ENCODE data around the gene HYDIN.

The HYDIN gene

DNA sequence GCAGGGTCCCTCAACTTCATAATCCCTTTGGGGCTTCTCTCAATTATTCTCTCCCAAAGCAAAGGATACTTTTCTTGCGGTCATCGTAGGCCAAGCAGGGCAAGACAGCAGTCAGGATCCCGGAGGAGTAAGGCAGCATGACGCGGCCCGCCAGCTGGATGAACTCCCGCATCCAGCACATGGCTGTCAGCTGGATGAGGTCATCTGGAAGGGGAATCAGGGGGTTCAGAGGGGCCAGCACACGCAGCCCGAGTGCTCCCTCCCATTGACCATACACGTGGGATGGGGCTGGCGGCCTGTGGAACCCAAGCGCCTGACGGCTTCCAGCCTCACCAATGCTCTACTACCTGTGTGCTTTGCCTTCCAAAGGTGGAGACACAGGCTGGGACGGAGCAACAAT is 448.7 kb downstream of the HYDIN start:
- no peak for DNase-seq

DNA sequence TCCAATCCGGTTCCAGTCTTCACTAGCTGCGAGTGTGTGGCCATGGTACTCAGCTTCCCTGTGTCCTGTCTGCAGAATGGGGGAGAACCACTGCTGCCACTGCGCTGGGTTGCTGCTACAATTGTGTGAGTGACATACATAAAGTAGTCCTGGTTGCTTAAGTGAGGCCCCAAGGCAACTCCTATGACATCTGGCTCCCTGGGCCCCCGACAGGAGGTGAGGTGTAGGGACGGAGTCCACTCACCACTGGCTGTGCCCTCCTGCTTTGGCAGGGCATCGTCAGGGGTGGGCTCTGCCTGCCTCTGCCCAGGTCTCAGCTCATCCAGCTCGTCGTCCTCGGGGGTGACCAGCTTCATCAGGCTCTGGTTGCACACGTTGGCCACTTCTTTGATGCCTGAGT is 450.0 kb downstream of the HYDIN start:
- no peak for DNase-seq

DNA sequence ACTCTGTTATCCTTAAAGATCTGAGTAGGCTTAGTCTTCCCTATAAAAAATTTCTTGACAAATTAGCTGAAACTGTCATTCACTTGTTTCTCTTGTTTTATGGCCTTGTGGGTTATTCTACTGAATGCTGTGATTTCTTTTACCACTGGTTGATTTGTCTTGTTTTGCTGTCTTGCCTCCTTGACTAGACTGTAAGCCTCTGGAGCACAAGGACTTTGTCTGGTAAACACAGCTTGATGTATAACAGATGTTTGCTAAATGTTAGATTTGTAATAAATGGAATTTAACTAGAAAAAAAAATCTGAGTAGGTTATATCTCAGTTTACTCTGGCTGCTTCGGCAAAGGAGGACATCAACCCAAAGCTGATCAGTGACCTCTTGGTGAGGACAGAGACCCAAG is 451.2 kb downstream of the HYDIN start:
- no peak for DNase-seq

GRCh38 chr16:70778901-70779309 is 451.6 kb downstream of the HYDIN start:
- no peak for DNase-seq

GRCh38 chr16:70777973-70778406 is 452.5 kb downstream of the HYDIN start:
- DNase-seq: no peak

DNA sequence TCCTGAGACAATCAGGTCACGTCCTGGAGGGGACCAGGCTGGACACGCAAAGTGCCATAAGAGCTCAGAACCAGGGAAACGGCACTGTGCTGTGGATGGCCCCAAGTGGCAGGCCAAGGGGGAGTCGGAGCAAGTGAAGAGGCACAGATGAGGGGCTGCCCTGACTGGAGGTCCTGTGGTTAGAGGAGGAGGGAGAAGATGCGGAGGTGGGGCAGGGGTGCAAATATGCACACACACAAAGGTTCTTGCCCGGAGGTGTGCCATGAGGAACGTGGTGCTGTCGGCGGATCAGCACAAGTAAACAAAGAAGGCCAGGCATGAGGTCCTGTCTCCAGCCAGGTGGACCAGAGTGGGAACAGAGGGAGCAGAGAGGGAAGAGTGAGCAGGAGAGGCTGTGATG is 453.0 kb downstream of the HYDIN start:
- DNase-seq: no peak

DNA sequence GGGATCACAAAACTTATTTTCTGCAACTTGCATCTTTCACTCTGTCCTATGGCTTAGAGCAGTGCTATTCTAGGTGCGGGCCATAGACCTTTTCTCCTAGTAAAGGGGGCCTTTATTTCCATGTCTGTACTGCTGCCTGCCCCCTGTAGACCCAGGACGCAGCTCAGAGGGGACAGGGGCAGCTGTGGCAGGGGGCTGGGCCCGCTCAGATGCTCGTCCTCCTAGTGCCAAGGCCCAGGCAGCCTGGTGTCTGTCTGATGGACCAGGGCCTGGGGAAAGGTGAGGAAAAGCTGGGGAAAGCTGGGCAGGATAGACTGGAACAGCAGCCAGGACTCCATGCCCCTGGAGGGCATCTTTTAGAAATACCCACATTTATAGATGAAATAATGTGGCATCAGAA is 455.1 kb downstream of the HYDIN start:
- no peak for DNase-seq

GRCh38 chr16:70774261-70774660 is 456.3 kb downstream of the HYDIN start:
- no peak for DNase-seq

DNA sequence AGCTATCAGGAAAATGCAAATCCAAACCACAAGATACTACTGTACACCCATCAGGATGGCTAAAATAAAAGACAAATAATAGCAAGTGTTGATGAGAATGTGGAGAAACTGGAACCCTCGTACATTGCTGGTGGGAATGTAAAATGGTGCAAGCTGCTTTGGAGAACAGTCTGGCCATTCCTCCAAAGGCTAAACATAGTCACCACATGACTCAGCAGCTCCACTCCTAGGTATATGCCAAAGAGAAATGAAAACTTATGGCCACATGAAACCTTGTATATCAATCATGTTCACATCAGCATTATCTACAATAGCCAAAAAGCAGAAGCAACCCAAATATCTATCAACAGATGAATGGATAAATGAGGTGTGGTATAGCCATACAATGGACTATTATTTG is 458.0 kb downstream of the HYDIN start:
- DNase-seq: no peak

- DNase-seq: peak; percentile 68
Observed at GRCh38 chr16:70770626-70771552, 459.6 kb downstream of the HYDIN start.

- no peak for DNase-seq
Observed at GRCh38 chr16:70770291-70770625, 460.3 kb downstream of the HYDIN start.

GRCh38 chr16:70769761-70770160 is 460.8 kb downstream of the HYDIN start:
- no peak for DNase-seq

DNA sequence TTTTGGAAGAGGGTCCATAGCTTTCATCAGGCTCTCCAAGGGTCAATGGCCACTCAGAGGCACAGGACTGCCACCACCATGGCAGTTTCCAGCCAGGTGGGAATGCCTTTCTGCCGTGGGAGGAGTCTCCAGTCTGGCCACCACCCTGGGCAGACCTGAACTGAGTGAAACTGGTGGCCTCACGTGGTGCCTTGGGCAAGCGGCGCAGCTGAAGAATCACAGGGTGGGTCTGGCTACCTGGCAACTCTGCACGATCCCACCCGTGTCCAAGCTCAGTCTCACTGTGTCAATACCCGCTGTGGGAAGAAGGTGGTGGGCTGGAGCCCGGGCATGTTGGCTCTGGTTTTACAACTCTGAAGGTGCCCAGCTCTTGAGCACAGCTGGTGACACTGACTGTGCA is 461.4 kb downstream of the HYDIN start:
- no peak for DNase-seq

DNA sequence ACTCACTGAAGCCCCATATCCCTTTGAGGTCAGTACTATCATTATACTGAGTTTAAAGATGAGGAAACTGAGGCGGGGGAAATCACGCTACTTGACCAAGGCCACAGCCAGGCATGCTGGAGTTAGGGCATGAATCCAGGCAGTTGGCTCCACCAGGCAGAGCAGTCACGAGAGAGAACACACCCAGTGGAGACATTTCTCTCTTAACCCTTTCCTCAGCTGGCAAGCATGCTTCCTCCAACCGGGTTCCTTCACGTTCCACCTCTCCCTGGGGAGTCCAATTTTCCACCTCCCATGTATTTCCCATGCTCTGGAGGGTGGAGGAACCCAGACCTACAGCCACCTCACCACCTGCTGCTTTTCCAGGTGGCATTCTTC is 462.3 kb downstream of the HYDIN start:
- no peak for DNase-seq

DNA sequence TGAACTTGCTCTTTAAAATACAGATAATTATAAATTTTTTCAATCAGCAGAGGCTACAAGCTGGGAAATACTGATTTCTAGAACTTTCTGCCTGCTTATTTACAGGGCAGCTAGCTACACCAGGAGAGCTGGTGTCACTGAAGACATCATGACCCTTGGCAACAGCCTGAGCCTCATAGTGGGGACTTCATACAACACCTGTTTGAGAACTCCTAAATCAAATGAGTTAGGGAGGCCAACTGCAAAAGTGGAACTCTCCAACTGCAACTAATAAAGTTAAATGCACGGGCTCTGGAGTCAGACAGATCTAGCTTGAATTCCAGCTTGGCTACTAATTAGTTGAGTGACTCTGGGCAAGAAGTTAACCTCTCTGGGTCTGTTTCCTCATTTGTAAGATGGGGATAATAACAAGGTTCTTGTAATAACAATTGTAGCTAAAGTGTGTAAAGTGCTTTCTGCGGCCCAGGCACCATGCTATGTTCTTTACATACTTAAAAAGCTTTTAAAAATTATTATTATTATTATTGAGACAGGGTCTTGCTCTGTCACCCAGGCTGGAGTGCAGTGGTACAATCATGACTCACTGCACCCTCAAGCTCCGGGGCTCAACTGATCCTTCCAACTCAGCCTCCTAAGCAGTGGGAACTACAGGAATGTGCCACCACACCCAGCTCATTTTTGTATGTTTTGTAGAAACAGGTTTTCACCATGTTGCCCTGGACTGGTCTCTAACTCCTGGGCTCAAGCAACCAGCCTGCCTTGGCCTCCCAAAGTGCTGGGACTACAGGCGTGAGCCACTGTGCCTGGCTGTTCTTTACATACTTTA is 462.9 kb downstream of the HYDIN start:
- DNase-seq: no peak

GRCh38 chr16:70766658-70767057 is 463.9 kb downstream of the HYDIN start:
- DNase-seq: no peak

DNA sequence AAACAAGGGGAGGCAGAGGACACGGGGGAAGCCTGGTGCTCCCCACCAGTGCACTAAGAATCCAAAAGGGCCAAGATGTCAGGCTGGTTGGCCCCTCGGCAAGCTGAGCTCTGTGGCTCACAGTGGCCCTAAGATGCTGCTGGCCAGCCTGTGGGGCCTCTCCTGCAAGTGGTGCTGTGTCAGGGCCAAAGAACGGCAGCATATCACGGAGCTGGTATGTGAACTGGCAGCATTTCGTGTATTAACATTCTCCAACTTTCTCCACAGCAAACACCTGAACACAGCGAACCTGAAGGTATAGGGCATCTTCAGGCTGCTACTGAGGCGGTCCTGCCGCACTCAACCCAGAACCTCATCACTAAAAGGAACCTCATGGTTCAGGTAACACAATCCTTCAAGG is 464.3 kb downstream of the HYDIN start:
- DNase-seq: no peak

DNA sequence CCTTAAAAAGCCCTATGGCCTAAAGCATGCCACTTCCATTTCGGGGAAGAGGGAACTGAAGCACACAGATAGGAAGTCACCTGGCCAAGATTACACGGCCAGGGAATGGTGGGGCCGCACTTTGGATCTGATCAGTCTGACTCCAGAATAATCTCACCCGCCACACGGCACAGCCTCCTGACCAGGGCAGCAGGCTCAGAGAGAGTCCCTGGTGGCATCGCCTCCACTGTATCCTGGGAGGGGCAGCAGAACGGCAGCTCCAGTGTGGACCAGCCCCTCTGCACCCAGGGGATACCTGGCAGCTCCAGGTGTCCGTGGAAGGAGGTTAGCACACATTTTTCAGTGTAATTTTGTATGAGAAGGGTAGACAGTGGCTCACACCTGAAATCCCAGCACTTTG is 465.0 kb downstream of the HYDIN start:
- no peak for DNase-seq

DNA sequence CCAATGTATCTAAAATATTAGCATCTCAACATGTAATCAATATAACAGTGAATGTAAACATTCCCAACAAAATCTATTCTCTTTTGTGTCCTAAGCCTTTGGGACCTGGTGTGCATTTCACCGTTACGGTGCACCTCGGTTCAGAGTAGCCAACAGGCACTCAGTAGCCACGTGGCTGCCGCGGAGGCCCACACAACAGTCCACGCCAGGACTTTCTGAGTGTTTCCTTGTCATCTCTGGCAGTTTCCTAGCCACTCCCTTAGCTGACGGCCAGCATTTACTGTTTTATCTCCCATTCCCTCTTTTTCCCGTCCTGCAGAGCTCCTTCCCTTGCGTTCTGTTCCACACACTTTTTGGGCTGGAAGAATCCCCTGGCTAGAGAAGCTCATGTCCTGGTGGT is 465.9 kb downstream of the HYDIN start:
- no peak for DNase-seq

DNA sequence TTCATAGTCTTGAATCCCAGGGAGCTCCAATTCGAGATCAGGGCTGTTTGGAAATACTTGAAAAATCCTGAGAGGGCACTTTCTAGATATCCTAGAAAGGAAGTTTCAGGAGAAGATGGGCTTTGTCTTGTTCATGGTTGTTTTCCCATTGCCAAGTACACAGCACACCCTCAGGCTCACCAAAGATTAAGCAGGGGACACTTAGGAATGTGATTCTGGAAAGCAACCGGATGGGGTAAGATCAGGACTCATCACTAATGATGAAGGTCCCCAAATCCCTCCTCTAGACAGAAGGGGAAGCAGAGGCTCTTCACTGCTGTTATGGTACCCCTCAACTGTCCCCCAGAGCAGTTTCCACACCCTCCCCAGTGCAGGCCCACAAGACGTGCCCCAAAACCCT is 470.3 kb downstream of the HYDIN start:
- DNase-seq: no peak

DNA sequence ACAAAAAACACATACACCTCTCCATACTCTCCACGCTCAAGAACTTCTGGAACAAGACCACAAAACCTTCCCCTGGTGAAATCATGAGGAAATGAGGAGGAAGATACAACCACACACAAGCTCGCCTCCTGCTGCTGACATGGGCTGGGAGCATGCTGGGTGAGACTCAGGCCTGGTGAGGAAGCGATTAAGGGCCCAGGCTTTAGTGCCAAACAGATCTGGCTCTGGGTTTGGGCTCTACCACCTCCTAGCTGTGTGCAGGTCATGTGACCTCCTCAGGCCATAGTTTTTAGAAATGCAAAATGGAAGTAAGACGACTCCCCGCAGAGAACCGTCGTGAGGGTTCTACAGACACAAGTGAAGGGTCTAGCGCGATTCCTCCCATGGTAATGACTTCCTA is 470.9 kb downstream of the HYDIN start:
- DNase-seq: no peak

GRCh38 chr16:70758786-70759185 is 471.7 kb downstream of the HYDIN start:
- no peak for DNase-seq

All from OCI-M1 (cell line).